ENCODE results near the gene ING1.
"Not testable (repeated sequence)": the region's sequence is repeated elsewhere in the genome, so short reads cannot be mapped to it uniquely, and the experiment has no call there.

The ING1 gene

GRCh38 chr13:110695774-110696173 is 17.7 kb upstream of the ING1 start:
- DNase-seq (ENCODE audit: low spot score): not testable (repeated sequence)

DNA sequence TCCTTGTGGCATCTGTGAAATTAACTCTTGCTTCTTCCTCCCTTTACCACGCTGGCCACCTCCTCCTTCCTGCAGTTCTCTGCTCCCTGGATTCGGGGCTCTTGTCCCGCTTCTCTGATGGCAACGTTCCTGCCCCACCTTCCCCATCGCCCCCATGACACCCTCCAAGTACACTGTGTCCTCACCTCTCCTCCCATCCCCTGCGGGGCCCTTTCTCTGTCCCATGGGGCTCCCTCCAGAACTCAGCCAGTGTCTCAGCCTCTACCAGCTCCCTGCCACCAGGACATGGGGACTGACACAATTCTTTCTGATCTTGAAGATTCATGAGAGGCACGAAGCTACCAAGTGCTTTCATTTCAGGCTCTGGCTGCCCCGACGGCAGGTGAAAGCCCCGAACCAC is 16.7 kb upstream of the ING1 start:
- no peak for DNase-seq (ENCODE audit: low spot score)

- no peak for DNase-seq (ENCODE audit: low spot score)
Observed at GRCh38 chr13:110697842-110698241, 15.7 kb upstream of the ING1 start.

DNA sequence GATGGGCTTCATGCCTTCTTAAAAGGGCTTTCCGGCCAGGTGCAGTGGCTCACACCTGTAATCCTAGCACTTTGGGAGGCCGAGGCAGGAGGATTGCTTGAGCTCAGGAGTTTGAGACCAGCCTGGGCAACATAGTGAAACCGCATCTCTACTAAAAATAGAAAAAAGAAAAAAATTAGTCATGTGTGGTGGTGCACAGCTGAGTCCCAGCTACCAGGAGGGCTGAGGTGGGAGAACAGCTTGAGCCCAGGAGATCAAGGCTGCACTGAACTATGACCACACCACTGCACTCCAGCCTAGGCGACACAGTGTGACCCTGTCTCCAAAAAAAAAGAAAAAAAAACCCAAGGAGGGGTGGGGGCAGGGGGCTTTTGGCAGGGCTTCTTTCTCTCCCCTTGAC is 14.8 kb upstream of the ING1 start:
- no peak for DNase-seq (ENCODE audit: low spot score)

- DNase-seq (ENCODE audit: low spot score): no peak
Observed at GRCh38 chr13:110699148-110700145, 14.1 kb upstream of the ING1 start.

DNA sequence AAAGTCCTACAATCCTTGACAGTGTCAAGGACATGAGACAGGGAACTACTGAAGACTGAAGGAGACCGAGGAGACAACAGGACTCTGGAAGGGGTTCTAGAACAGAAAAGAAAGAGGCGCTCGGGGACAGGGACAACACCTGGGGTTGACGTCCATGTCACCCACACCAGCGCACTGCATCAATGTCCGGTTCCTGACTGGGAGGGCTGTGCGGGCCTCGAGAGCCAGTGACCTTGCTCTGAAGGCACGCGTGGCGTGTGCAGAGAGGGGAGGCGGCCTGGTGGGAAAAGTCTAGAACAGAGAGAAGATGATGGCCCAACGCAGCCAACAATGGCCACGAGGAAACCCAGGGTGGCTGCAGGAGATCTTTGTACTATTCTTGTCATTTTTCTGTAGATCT is 13.3 kb upstream of the ING1 start:
- no peak for DNase-seq (ENCODE audit: low spot score)

- DNase-seq (ENCODE audit: low spot score): no peak
Observed at GRCh38 chr13:110700641-110701040, 12.9 kb upstream of the ING1 start.

GRCh38 chr13:110701061-110701460 is 12.4 kb upstream of the ING1 start:
- DNase-seq (ENCODE audit: low spot score): not testable (repeated sequence)

DNA sequence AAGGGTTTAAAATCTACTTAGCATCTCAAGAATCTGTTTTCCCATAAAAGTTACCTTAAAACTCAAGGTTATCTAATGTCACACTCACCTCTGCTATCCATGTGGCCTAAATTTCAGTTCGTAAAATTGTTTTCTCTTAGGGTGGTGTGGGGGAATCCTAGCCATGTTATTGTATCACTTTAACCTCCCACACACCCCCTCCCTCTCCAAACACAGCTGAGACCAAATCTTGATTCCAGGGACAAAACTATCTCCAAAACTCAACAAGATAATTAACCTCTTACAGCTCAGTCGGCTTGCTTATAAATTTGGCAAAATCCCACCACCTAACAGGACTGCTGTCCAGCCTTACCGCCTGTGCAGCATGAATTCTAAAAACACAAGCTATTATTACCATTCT is 11.4 kb upstream of the ING1 start:
- DNase-seq (ENCODE audit: low spot score): no peak

- DNase-seq (ENCODE audit: low spot score): no peak
Observed at GRCh38 chr13:110702591-110703526, 10.6 kb upstream of the ING1 start.

- DNase-seq (ENCODE audit: low spot score): no peak
Observed at GRCh38 chr13:110705356-110705825, 8.1 kb upstream of the ING1 start.

GRCh38 chr13:110705826-110706569 is 7.5 kb upstream of the ING1 start, which contains the start of gene CARS2:
TSS of gene CARS2 (minus strand) at chr13:110706116. CDS start at chr13:110706093, 23 bp downstream.
- DNase-seq (ENCODE audit: low spot score): peak; percentile 95

GRCh38 chr13:110706570-110707372 is 6.7 kb upstream of the ING1 start:
- no peak for DNase-seq (ENCODE audit: low spot score)

DNA sequence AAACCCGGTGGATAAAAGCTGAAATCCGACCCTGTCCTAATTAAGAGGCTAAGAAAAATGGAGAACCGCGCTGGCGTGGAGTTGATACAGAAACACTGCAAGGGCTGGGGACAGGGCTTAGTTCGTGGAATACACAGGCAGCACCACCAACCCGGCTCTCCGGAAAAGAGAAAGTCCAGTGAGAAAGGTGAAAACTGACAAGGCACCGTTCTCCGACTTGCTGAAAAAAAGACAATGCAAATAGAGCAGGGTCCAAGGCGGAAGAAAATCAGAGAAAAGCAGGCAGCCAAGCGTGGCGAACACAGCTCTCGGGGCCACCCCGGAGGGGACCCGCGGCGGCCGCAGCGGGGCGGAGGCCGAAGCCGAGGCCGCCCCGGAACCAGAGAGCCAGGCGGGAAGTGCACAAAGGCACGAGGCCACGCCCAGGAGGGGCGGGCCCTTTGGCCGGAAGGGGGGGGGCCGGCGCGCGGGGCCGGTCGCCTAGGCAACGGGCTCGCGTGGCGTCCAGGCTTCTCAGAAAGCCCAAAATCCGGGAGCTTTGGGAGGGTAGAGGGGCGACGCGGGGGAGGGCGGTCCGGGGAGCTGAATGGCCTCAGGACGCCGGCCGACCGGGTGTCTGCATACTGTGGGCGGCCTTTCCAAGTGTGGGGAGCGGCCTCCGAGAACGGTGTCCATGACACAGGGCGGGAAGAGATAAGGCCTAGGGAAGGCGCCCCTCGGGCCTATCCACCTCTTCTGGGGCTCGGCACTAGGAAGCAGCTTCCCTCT is 1.2 kb upstream of the ING1 start:
- DNase-seq (ENCODE audit: low spot score): peak; percentile 90

DNA sequence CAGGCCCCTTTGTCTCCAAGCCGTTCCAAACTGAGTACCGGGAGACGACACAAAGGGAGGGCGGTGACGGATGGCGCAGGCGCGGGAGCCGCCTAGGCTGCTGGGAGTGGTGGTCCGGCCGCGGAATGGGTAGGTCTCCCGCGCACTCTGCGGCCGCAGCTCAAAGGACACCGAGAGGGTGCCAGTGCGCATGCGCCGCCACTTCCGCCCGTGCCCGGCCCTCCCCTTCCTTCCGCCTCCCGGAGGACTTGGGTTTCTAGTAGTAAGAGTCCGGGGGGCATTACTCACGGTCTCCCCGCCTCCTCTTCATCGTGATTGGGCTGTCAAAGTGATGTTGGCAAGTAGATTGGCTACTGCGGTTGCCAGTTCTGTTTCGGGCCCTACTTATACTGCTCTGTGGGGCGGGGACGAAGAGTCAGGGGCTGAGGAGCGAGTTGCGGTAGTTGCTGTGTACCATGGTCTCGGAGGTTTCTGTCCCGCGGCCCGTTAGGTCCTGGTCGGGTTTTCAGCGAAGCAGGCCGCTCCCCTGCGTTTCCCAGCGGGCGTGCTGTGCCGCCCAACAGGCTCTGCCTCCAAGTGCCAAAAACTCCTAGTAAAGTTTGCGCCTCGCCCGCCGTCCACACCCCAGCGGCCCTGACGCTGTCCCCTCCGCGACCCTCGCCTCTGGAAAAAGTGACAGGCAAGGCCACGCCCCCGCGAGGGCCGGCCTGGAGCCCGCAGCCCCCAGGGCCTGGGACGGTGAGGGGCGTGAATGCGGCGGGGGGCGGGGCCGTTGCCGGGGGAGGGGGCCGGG is 455 bp upstream of the ING1 start:
- peak; percentile 98 for DNase-seq (ENCODE audit: low spot score)

DNA sequence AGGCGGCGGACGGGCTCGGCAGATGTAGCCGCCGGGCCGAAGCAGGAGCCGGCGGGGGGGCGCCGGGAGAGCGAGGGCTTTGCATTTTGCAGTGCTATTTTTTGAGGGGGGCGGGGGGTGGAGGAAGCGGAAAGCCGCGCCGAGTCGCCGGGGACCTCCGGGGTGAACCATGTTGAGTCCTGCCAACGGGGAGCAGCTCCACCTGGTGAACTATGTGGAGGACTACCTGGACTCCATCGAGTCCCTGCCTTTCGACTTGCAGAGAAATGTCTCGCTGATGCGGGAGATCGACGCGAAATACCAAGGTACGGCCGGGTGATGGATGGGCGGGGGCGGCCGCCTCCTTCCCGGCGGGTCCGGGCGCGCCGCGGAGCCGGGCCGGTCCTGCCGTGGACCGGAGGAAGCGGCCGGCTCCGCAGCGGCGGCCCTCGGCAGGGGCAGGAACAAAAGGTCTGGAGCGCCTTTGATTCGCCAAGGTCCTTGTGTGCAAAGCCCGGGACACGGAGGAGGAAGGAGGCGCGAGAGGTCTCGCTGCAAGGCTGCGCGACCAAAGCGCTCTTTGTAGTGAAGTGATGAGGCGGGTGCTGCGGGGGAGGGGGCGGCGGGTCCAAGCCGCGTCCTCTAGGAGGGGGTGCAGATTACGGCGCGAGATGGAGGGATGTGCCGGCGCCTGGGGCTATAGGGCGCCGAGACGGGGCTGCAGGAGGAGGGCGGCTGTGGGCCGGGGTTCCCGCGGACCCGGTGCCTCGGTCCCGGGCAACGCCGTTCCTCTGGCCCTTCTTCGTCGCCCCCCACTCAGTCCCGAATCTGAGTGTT is 689 bp downstream of the ING1 start:
- DNase-seq (ENCODE audit: low spot score): no peak

GRCh38 chr13:110714797-110715394 is 1.4 kb downstream of the ING1 start:
- no peak for DNase-seq (ENCODE audit: low spot score)

All from AG08395 (cell line).